Breast epithelium (tissue), 4 donors: ENCODE measurements around the gene ZFYVE19. TPM values are rescaled to one million over a fixed set of nuclear protein-coding genes. Genes with fewer than 3 reads are reported as not detected.

Experiments used
- DNase-seq, 2 donors: peaks; one replicate each; pipeline ENCODE4 v3.0.0-alpha.2; 2019; ENCODE audit warnings: low spot score in 2 of 2
- H3K27ac ChIP-seq, 2 donors: fragments of 200-600 bp; sonication (generic) in 1 of 2; one replicate each; pipeline ENCODE4 v1.5.1; 2016 to 2019; ENCODE audit warnings: mild to moderate bottlenecking in 1 of 2
- H3K27me3 ChIP-seq, 2 donors: fragments of 200-600 bp; sonication (generic) in 1 of 2; one replicate each; pipeline versions ENCODE4 v1.5.1 to v1.6.0; 2017 to 2019; ENCODE audit warnings: control low read depth in 1 of 2, mild to moderate bottlenecking in 1 of 2
- H3K36me3 ChIP-seq: fragments of 200-600 bp; one replicate; pipeline ENCODE4 v1.5.1; 2019
- H3K4me1 ChIP-seq, 2 donors: fragments of 200-600 bp; sonication (generic); one replicate each; pipeline ENCODE4 v1.5.1; 2016 to 2019; ENCODE audit warnings: control low read depth in 1 of 2
- H3K4me3 ChIP-seq, 3 donors: fragments of 200-600 bp; sonication (generic); 1 replicate in 2 of 3; 2 replicates in 1 of 3; pipeline ENCODE4 v1.5.1; 2016 to 2019; ENCODE audit warnings: mild to moderate bottlenecking in 3 of 3, moderate library complexity in 2 of 3
- H3K9me3 ChIP-seq, 2 donors: fragments of 200-600 bp; sonication (generic) in 1 of 2; one replicate each; pipeline ENCODE4 v1.5.1; 2016 to 2019; ENCODE audit warnings: control low read depth in 1 of 2
- POLR2A ChIP-seq: fragments of 450-650 bp; IDR thresholded peaks from one replicate; pipeline ENCODE4 v1.6.1; 2016; ENCODE audit warnings: antibody characterized with exemption, mild to moderate bottlenecking, moderate library complexity
- POLR2AphosphoS5 ChIP-seq, 3 donors: sonication (generic); formaldehyde crosslinking; IDR thresholded peaks; one replicate each; pipeline ENCODE4 v1.6.1; 2017; ENCODE audit warnings: antibody characterized with exemption in 3 of 3
- intact Hi-C: fragments of 100-400 bp; cut with DNase I; formaldehyde crosslinking; loops from one replicate; pipeline ENCODE4 v1.15.1; 2023; ENCODE audit warnings: low total_unique reads
- total RNA-seq, 3 donors: library from RNA; depleted of rRNA; stranded (reverse); fragments of >200 nt; gene quantifications; one replicate each; pipeline ENCODE4 v1.1.0, GENCODE V29; 2016
- TF ChIP-seq, protein P1 (sequence below), 3 donors: fragments of 450-650 bp; IDR thresholded peaks; one replicate each; pipeline ENCODE4 v1.5.1; 2016 to 2017; ENCODE audit warnings: antibody characterized with exemption in 3 of 3, mild to moderate bottlenecking in 3 of 3, moderate library complexity in 3 of 3

The ZFYVE19 gene
- total RNA-seq, 3 donors from 2014 or later: 19.4 to 58.8 (median 44.6) TPM

DNA sequence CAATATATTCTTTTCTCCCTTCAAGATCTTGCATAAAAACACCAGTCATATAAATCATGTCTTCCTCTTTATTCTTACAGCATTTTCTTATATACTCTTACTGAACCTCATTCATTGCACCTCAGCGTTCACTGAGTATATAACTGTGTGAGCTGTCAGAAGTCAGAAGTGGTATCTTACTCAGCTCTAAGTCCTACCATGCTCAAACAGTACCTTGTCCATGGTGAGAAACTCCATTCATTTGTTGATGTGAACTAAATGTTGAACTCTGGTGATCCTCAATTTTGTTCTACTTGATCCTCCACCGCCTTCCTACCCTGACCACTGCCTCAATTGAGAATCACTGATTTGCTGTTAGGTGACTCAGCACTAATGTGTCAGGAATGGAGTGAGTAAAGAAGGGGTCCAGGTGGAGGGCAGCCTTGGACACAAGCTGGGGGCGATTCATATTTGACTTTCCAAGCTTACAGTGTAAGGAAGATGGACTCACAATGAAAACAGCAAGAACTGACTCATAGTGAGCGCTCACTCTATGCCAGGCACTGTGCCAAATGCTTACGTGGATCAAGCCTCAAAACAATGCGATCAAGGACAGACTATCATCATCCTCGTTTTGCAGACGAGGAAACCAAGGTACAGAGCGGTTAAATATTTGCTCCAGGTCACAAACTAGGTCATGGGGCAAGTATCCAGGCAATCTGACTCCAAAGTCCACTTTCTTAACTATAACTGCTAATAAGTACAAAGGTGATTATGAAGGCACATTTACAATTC lies 13.5 kb upstream of the ZFYVE19 start:
- TF ChIP-seq, protein P1, sequence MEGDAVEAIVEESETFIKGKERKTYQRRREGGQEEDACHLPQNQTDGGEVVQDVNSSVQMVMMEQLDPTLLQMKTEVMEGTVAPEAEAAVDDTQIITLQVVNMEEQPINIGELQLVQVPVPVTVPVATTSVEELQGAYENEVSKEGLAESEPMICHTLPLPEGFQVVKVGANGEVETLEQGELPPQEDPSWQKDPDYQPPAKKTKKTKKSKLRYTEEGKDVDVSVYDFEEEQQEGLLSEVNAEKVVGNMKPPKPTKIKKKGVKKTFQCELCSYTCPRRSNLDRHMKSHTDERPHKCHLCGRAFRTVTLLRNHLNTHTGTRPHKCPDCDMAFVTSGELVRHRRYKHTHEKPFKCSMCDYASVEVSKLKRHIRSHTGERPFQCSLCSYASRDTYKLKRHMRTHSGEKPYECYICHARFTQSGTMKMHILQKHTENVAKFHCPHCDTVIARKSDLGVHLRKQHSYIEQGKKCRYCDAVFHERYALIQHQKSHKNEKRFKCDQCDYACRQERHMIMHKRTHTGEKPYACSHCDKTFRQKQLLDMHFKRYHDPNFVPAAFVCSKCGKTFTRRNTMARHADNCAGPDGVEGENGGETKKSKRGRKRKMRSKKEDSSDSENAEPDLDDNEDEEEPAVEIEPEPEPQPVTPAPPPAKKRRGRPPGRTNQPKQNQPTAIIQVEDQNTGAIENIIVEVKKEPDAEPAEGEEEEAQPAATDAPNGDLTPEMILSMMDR (IDR thresholded peaks at IDR 0.05): no peak
- TF ChIP-seq POLR2A (no peak), POLR2AphosphoS5 (IDR thresholded peaks at IDR 0.05) (no peak)
- intact Hi-C loops: no loop called here
- no peak for DNase-seq

DNA sequence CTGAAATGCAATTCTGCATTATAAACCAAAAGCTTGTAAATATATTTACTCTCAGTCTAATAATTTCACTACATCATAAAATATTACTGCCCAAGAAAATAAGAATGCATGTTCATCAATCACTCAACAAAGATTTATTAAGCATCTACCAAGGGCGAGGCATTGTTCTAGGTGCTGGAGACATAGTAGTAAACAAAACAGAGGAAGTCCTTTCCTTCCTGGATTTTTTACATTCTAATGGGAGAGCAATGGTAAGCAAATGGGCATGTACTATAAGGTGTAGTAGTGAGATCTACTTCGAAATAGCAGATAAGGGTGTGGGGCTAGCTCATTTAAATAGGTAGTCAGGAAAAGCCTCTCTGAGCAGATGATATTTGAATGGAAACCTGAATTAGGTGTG lies 10.8 kb upstream of the ZFYVE19 start:
- Histone ChIP-seq H3K36me3 (no peaks in the 10 kb centered on the region), H3K27ac (peak overlapping the region; percentile 1 to 28), H3K27me3 (no peaks in the 10 kb centered on the region), H3K9me3 (no peaks in the 10 kb centered on the region), H3K4me1 (peaks cover 0 to 4% of the 10 kb centered on the region in 2 donors), H3K4me3 (no peak overlapping the region)
- TF ChIP-seq POLR2A (no peak), POLR2AphosphoS5 (IDR thresholded peaks at IDR 0.05) (no peak)
- TF ChIP-seq, protein P1 (IDR thresholded peaks at IDR 0.05): no peak
- intact Hi-C loops: no loop called here
- no peak for DNase-seq

More for the DNA sequence above, 13.5 kb upstream of the ZFYVE19 start:
- H3K27me3 ChIP-seq: no peaks in the 10 kb centered on the region
- no peaks in the 10 kb centered on the region for H3K36me3 ChIP-seq
- no peak overlapping the region for H3K4me3 ChIP-seq
- H3K27ac ChIP-seq: peak overlapping the region; percentile 9 to 52
- peaks cover 0 to 4% of the 10 kb centered on the region in 2 donors for H3K4me1 ChIP-seq
- H3K9me3 ChIP-seq: no peaks in the 10 kb centered on the region

- TF ChIP-seq, protein P1 (IDR thresholded peaks at IDR 0.05): no peak
- TF ChIP-seq POLR2AphosphoS5 (IDR thresholded peaks at IDR 0.05) (no peak), POLR2A (no peak)
- H3K9me3 ChIP-seq: no peaks in the 10 kb centered on the region
- H3K4me1 ChIP-seq: peaks cover 0 to 4% of the 10 kb centered on the region in 2 donors
These were observed 10.4 kb upstream of the ZFYVE19 start for GRCh38 chr15:40796512-40796911.

DNA sequence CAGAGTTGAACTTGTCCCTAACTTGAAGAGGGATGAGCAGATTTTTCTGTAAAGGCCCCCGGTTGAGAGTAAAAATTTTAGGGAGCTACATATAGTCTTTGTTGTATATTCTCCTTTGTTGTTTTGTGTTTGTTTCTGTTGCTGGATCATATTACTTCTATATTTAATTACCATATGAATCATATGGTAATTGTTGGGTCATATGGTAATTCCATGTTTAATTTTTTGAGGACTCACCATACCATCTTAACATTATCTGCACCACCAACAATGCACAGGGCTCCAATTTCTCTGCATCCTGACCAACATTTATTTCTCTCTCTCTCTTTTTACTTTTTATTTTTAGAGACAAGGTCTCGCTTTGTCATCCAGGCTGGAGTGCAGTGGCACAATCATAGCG lies 7.4 kb upstream of the ZFYVE19 start:
- intact Hi-C loops: no loop called here
- Histone ChIP-seq H3K4me1 (no peaks in the 10 kb centered on the region), H3K27ac (no peak overlapping the region), H3K9me3 (no peaks in the 10 kb centered on the region), H3K4me3 (no peak overlapping the region), H3K36me3 (no peaks in the 10 kb centered on the region), H3K27me3 (no peaks in the 10 kb centered on the region)
- no peak for TF ChIP-seq POLR2A
- TF ChIP-seq POLR2AphosphoS5 (IDR thresholded peaks at IDR 0.05): no peak
- TF ChIP-seq, protein P1 (IDR thresholded peaks at IDR 0.05): no peak
- DNase-seq: no peak

More at GRCh38 chr15:40796512-40796911, 10.4 kb upstream of the ZFYVE19 start:
- intact Hi-C loops: no loop called here
- Histone ChIP-seq H3K4me3 (no peak overlapping the region), H3K27me3 (no peaks in the 10 kb centered on the region), H3K27ac (peak overlapping the region in 1 of 2 donors; percentile 1), H3K36me3 (no peaks in the 10 kb centered on the region)
- no peak for DNase-seq

DNA sequence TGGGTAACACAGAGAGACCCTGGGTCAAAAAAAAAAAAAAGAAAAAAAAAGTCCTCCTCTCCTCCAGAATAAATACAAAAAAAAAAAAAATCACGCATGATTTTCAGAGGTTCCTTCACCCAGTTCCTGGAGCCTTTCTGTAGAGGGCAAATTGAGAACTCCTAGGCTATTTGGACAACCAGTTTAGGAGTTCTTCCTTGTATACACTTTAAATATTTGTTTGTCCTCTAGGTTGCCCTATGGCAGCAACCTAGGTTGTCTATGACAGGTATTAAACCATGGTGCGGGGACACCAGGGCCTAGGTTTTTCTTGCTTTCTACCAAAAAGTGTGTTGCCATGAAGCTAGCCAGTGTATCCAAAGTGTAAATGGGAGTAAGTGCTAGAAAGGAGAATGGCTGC lies 3.8 kb upstream of the ZFYVE19 start:
- TF ChIP-seq POLR2A (no peak), POLR2AphosphoS5 (IDR thresholded peaks at IDR 0.05) (no peak)
- TF ChIP-seq, protein P1 (IDR thresholded peaks at IDR 0.05): no peak
- no peaks in the 10 kb centered on the region for H3K9me3 ChIP-seq
- H3K27ac ChIP-seq: peak overlapping the region in 1 of 2 donors; percentile 33
- no peaks in the 10 kb centered on the region for H3K4me1 ChIP-seq
- intact Hi-C loops: no loop called here
- DNase-seq: no peak
- no peak overlapping the region for H3K4me3 ChIP-seq
- no peaks in the 10 kb centered on the region for H3K36me3 ChIP-seq
- H3K27me3 ChIP-seq: no peaks in the 10 kb centered on the region
